ENCODE measurements around the gene DRD3. TPM values are rescaled to one million over a fixed set of nuclear protein-coding genes. Genes with fewer than 3 reads are reported as not detected.
A peak's percentile ranks its signal among the peaks of the same experiment; 100 is the strongest.

The DRD3 gene
- polyA plus RNA-seq (ENCODE audit: insufficient read depth in 1 of 5, insufficient read length in 5 of 5, low replicate concordance in 1 of 5): not detected
- long read RNA-seq, donor 1: 0 reads
- long read RNA-seq, donor 2: 0 reads
- long read RNA-seq, donor 3: 0 reads
- long read RNA-seq, donor 4: 0 reads
- long read RNA-seq, donor 5: 0 reads
- long read RNA-seq, donor 6: 0 reads
- long read RNA-seq, donor 7: 0 reads
- long read RNA-seq, donor 8: 0 reads

GRCh38 chr3:114178770-114179368 is at the start of gene DRD3:
Gene DRD3 (minus strand): TSS chr3:114179052. CDS start chr3:114171992, 7,060 bp downstream.
- DNase-seq: peak; percentile 38 to 45

GRCh38 chr3:114227076-114227475 is 48.2 kb upstream of the DRD3 start:
- no peak for DNase-seq

GRCh38 chr3:114226313-114226712 is 47.5 kb upstream of the DRD3 start:
- no peak for DNase-seq

- no peak for DNase-seq
These were observed 44.3 kb upstream of the DRD3 start for GRCh38 chr3:114223143-114223542.

- no peak for DNase-seq
These were observed 43.0 kb upstream of the DRD3 start for GRCh38 chr3:114221881-114222264.

DNA sequence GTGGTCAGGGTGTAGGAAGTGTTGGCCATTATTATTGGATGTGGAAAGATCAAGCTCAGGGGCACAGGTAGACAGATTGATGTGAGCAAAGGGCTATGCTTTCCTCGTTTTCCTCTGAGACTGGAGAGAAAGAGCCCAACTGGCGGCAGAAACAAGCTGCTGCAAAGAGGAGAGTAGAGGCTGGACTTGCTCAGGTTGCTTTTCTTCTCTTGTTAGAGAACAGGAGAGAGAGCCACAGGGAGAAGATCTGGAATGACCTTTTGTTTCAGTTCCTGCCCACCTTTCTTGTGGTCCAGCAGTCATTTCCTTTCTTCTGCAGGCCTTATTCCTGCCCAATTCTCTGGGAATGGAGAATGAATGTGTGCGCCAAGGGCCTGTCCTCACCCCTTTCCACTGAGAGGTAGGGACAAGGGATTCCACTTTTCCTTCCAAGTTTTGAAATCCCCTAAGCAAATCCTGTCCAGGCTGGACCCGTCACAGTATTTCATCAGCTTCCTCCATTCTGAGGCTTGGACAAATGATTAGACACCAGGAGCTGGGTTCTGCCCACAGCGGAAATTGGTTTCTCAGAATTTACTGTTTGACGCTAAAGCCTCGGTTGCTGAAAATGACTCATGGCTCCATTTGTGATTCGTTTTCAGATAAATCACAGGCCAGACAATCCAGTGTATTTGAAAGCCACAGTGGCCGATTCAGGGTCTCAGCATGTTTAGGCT is 42.5 kb upstream of the DRD3 start:
- DNase-seq: no peak

DNA sequence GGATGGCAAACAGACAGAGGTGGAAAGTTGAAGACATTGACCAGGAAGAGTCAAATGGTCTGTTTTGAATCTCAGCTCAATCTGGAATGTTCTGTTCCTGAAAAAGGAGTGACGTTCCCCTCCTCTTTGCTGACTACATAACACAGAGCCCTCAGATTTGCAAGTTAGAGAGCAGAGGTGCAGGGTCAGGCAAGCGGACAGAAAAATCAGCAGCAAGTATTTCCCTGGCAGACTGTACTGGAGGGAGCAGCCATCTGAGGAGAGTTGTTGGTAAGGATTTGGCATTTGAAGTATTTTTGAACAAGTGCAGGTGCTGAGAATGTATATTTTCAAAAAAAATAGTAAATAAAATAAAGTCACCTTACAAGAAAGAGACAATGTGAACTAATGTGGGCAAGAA is 40.9 kb upstream of the DRD3 start:
- no peak for DNase-seq

DNA sequence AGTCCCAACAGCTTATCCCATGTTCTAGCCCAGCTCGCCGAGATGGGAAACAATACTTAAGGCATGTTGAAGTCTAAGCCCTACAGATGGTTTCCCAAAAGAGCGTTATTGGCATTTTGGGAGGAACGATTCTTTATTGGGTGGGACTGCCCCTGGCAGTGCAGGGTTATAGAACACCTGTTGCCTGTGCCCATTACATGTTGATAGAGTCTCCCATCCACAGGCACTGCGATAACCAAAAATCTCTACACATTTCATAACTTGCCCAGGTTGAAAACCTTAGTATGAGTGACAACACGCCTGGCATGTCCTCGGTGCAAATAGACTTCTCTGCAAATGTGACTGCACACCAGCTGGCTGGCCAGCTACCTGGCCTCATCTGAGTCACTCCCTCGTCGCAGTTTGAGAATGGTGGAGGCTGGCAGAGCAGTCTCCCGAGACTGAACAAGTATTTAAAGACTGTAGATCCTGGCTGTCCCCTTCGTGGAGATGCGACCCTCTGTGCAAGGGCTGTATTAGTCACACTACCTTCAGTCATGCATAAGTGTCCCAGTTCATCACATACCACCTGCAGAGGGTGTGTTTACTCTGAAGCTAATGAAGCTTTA is 39.8 kb upstream of the DRD3 start:
- DNase-seq: no peak

- DNase-seq: no peak
These were observed 39.2 kb upstream of the DRD3 start for GRCh38 chr3:114218006-114218405.

DNA sequence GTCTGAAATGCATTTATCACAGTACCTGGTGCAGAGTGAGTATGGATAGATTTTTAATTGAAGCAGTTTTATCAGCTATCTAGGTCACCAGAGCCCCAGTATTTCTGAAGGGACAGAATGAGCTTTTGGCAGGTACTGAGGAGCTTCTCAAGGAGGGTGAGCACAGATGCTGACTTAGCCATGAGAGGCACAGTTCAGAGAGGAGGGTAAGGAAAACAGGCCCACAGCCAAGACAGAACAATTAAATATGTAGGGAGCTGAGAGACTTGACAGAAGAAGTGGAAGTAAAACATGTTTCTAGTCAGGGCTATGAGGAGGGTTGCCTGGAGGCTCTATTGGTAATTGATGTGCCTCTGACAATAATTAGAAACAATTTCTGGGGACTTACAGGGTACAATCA is 38.4 kb upstream of the DRD3 start:
- no peak for DNase-seq

GRCh38 chr3:114216186-114216970 is 37.5 kb upstream of the DRD3 start:
- no peak for DNase-seq

DNA sequence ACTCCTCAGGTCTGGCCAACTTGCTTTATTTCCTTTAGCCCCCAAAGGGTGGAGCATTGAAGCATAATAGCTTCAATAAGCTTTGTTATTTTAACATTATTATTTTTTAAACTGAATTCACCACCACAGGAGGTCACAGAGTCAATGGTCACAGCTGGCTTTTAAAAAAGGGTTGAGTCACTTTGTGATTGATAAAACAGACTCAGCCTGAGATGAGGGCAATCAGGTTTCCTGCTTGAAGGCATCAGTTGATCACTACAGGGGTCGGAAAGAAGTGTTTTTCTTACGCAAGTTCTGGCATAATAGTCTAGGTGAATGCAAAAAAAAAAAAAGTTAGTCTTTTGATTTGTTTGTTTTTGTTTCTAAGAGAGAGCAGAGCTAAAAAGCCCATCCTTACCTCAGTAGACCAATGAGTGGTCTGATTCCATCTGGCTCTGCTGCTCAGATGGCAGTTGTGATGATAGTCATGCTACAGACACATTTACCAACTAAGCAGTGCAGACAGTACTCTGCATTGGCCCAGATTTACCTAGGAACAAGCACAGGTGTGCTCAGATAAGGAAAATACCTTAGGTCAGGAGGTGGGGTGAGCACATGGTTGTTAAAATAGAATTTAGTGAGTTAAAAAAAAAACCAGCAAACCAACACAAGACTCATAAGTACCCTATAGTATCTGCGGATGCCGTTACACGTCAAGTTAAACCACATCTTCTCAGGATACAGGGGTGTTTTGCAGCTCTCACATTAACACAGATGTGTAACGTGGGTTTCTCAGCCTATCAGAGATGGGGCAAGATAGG is 35.9 kb upstream of the DRD3 start:
- DNase-seq: no peak

DNA sequence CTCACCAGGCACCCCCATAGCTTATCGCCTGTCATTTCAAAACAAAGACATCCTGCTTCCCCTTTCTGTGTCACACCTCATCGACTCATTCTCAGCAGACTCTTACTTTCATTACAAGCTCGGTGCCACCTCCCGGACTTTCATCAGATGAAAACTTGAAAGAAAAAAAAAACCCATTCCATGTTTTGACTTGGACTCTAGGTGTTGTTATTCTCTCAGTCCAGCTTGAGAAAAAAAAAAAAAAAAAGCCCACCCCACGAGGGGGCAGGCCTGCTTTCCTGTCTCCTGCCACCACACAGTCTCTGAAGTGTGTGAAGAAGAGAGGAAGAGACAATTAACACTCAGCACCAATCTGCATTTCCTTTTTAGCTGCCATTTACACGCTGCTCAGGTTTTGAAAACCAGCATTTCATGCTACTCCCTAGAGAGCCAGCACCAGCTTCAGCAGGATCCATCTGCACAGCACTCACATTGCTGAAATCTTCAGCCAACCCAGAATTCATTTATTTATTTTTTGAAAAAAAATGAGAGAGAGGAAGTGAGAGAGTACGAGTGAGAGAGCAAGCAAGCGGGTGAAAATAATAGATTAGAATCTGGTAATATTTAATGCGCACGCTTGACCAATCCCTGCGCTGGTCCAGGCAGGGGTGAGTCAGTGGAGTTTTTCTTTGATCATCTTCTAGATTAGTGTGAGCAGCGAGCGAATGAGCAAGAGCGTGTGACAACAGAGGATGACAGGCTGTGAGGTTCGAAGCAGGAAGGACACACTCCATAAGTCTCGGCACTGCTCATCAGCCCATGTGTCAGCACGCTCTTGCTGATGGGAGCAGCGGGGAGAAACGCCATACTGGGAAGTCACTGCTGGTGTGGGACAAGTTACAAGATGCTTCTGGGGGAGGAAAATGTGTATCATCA is 35.0 kb upstream of the DRD3 start:
- peak; percentile 65 to 74 for DNase-seq

DNA sequence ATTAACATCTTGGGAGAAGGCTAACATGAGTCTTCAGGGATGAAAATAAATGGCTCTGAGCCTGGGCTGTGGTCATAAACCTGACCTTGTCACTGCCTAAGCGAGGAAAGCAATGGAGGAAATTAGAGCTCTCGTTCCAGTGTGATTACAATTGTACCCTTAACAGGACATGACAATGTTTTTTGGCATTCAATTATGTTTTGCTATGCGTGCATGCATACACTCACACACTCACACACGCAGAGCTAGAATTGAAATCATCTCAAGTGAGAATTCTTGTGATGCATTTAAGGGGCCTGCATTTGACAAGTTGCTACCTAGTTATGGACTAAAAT is 34.4 kb upstream of the DRD3 start:
- DNase-seq: peak; percentile 9 to 15

DNA sequence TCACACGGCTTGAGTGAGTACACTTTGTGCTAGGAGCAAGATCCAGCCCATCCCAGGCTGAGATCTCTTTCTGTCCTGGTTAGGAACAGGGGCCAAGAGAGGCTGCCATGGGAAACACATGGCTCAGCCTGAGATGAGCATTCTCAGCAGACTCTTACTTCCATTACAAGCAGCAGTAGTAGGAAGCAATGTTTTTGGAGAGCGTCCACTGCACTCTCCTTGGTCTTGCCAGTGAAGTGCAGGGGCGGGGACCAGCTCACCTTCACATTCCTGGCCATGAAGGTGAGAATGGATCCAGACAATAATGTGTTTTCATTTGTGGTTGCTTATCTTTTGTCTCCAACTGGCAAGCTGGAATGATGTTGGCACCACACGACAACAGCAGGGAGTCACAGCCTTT is 33.8 kb upstream of the DRD3 start:
- no peak for DNase-seq

DNA sequence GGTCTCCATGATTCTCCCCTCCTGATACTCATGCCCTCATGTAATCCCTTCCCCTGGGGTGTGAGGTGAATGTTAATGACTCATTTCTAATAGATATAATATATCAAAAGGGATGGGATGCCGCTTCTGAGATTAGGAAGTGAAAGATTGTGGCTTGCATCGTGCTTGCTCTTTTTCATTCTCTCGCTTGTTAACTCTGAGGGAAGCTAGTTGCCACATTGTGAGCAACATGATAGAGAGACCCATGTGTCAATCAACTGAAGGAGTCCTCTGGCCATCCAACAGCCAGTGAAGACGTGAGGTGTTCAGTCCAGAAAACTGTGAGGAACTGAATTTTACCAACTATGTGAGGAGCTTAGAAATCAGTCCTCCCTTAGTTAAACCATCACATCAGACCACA is 28.9 kb upstream of the DRD3 start:
- DNase-seq: no peak

DNA sequence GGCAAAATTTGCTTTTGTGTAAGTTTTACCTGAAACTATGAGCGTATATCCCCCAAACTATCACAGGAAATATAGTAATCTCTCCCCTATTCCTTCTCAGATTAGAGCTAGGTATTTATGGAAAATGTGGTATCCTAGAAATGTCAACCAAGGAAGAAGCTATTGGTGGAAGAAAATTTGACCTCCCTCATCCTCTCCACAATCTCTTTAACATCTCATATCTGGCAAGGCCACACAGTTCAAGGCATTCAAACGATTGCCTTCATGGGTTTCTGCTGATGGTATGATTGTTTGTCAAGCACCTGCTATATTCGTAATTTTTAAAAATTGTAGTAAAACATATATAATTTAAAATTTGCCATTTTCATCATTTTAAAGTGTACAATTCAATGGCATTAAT is 27.5 kb upstream of the DRD3 start:
- no peak for DNase-seq

DNA sequence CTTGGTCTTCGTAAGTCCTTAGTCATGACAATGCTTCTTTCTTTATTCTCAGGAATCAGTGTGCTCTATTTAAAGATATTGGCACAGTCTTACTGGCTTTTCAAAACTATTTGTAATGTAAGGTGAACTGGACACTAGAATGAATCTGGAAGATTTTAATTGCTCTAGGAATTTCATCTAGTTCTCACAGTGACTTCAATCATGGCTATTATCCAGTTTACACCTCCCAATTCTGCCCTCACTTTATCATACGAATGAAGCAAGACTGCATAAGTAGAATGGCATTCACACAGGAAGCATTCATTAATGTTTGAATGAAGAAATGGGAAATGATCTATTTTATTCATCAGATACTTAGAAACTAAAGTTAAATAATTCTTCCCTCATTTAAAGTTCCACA is 26.7 kb upstream of the DRD3 start:
- no peak for DNase-seq

GRCh38 chr3:114194750-114195149 is 15.9 kb upstream of the DRD3 start:
- DNase-seq: no peak

- DNase-seq: no peak
These were observed 13.3 kb upstream of the DRD3 start for GRCh38 chr3:114192136-114192535.
